Kidney tubule cell (primary cell): ENCODE measurements around the gene PCDH9.
"Not testable (repeated sequence)": the region's sequence is repeated elsewhere in the genome, so short reads cannot be mapped to it uniquely, and the experiment has no call there.

Experiments used
- DNase-seq: peaks from one replicate; pipeline ENCODE4 v3.0.0-alpha.2; 2018; ENCODE audit warnings: low spot score

Gene PCDH9

GRCh38 chr13:66343224-66343828 is 886.8 kb downstream of the PCDH9 start:
- no peak for DNase-seq

- no peak for DNase-seq
Observed at GRCh38 chr13:66341635-66342377, 888.3 kb downstream of the PCDH9 start.

- no peak for DNase-seq
Observed at GRCh38 chr13:66339214-66339613, 890.9 kb downstream of the PCDH9 start.

- no peak for DNase-seq
Observed at GRCh38 chr13:66338542-66338941, 891.6 kb downstream of the PCDH9 start.

GRCh38 chr13:66335626-66336025 is 894.5 kb downstream of the PCDH9 start:
- DNase-seq, result no peak

GRCh38 chr13:66329988-66330451 is 900.1 kb downstream of the PCDH9 start:
- peak; percentile 2 for DNase-seq

GRCh38 chr13:66328476-66328875 is 901.7 kb downstream of the PCDH9 start:
- DNase-seq, result no peak

- DNase-seq, result no peak
Observed at GRCh38 chr13:66323745-66324347, 906.3 kb downstream of the PCDH9 start.

GRCh38 chr13:66322936-66323335 is 907.2 kb downstream of the PCDH9 start:
- DNase-seq, result no peak

- DNase-seq, result no peak
Observed at GRCh38 chr13:66322193-66322740, 907.9 kb downstream of the PCDH9 start.

GRCh38 chr13:66314911-66315310 is 915.2 kb downstream of the PCDH9 start:
- no peak for DNase-seq

GRCh38 chr13:66313413-66313812 is 916.7 kb downstream of the PCDH9 start:
- no peak for DNase-seq

- peak; percentile 56 for DNase-seq
Observed at GRCh38 chr13:66312312-66313087, 917.6 kb downstream of the PCDH9 start.

- no peak for DNase-seq
Observed at GRCh38 chr13:66305961-66306617, 924.0 kb downstream of the PCDH9 start.

GRCh38 chr13:66301482-66301881 is 928.7 kb downstream of the PCDH9 start:
- no peak for DNase-seq

GRCh38 chr13:66301006-66301405 is 929.1 kb downstream of the PCDH9 start:
- peak; percentile 13 for DNase-seq

- DNase-seq, result no peak
Observed at GRCh38 chr13:66296875-66297274, 933.3 kb downstream of the PCDH9 start.

GRCh38 chr13:66296328-66296727 is 933.8 kb downstream of the PCDH9 start:
- no peak for DNase-seq

- DNase-seq, result not testable (repeated sequence)
Observed at GRCh38 chr13:66286806-66287205, 943.3 kb downstream of the PCDH9 start.

- peak; percentile 17 for DNase-seq
Observed at GRCh38 chr13:66275416-66275815, 954.7 kb downstream of the PCDH9 start.

- no peak for DNase-seq
Observed at GRCh38 chr13:66273011-66273410, 957.1 kb downstream of the PCDH9 start.

- DNase-seq, result no peak
Observed at GRCh38 chr13:66266761-66267160, 963.4 kb downstream of the PCDH9 start.
